Stimulated activated CD8-positive, alpha-beta memory T cell treated with anti-CD3 and anti-CD28 coated beads, Interleukin-15, amount 100 ng/mL, for 48 hours (primary cell): Measurements from ENCODE around the gene EGLN2.
"Not testable (repeated sequence)": the region's sequence is repeated elsewhere in the genome, so short reads cannot be mapped to it uniquely, and the experiment has no call there.

Experiments used
- DNase-seq, 2 donors: peaks; one replicate each; pipeline ENCODE4 v3.0.0-alpha.2; 2020; ENCODE audit warnings: low read depth in 2 of 2

The EGLN2 gene

DNA sequence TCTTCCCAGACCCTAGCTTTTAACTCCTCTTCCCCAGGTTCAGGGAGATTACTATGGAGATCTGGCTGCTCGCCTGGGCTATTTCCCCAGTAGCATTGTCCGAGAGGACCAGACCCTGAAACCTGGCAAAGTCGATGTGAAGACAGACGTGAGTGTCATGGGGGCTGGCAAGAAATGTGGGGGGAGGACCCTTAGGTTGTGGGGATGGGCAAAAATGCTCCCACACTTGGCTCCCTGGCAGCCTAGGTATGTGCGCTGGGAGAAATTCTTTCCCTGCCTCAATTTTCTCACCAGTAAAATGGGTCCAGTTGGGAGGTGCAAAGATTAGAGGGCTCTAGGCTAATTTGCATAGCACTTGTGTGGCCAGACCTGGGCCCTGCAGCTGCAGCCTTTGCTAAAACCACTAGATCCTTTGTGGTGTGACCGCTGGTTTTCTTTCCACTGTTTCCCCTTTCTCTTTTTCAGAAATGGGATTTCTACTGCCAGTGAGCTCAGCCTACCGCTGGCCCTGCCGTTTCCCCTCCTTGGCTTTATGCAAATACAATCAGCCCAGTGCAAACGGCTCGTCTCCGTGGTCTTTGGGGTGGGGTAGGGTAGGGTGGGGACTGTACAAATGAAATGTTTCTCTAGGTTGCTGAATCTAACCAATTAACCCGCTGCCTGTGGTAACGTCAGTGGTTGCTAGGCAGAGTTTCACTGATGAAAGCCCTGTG lies 21.9 kb upstream of the EGLN2 start:
- DNase-seq = peak; percentile 83 to 88

DNA sequence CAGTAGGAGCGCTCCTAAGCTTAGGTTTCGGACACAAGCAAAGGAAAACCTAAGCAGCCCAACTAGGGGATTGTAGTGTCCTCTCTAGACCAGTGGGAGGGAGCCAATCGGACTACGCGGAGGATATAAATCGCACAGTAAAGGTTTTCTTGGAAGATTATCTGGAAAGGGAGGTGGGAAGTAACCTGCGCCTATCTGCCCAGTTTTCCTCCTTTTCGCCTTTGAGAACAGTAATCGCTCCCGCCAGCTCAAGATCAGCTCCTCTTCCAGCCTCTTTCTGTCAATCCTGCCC lies 21.4 kb upstream of the EGLN2 start:
- no peak for DNase-seq

GRCh38 chr19:40777937-40778705 lies 20.9 kb upstream of the EGLN2 start, which contains the start of gene RAB4B:
RAB4B (plus strand) TSS chr19:40778247; CDS start chr19:40778376, 129 bp downstream.
- DNase-seq = peak; percentile 100

DNA sequence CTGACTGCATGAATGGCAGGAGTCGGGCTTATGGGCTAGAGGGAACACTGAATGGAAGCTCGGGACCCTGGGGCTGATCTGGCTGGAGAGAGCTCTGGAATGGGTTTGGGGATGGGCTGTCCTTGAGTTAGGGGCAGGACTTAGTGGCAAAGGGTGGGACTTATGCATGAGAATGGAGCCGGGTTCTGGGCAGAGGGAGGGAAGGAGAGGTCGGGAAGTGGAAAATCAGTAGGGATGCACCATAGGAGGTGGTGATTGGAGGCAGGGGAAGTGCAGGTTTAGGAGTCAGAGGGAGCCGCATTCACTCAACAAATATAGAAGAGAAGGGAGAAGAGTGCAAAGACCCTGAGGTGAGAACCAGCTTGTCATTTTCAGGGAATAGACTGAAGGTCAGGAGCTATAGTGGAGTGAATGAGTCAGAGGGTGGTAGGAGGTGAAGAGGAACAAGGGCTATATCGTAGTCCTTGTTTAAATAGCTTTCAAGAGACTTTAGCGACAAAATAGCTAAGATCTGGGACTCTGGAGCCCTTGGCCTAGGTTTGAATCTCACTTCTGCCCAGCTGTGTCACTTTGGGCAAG lies 20.2 kb upstream of the EGLN2 start:
- DNase-seq = no peak

DNA sequence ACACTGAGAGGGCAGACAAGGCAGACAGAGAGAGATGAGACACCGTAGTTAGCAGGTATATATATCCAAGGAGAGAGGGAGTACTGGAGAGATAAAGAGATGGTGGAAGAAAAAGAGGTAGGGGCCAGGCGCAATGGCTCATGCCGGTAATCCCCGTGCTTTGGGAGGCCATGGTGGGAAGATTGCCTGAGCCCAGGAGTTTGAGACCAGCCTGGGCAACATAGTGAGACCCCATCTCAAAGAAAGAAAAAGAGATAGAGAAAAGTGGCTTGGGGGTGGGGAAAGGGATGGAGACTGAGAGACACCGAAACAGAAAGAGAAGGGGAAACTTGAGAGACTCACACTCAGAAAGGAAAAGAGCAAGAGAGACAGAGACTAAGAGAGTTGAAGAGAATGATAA lies 18.4 kb upstream of the EGLN2 start:
- DNase-seq = no peak

- no peak for DNase-seq
Observed at GRCh38 chr19:40781140-40781539, 17.9 kb upstream of the EGLN2 start.

GRCh38 chr19:40783711-40784110 lies 15.3 kb upstream of the EGLN2 start:
- DNase-seq = no peak

GRCh38 chr19:40784146-40784545 lies 14.8 kb upstream of the EGLN2 start:
- not testable (repeated sequence) for DNase-seq

DNA sequence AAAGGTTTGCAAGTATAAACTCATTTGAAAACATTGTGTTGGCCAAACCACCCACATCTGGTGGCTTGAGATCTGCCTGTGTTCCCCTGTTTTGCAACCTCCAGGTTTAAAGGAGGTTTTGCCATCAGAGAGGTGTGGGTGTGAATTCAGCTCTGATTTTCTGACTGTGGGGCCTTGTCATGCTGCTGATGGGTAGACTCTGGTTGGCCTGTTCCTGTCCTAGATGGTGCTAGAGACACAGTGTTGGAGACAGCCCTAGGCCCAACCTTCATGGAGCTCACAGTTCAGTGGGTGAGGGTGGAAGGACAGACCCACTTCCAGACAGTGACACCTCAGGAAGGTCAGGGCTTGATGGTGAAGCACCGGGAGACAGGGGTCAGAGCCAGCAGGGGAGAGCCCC lies 13.5 kb upstream of the EGLN2 start:
- DNase-seq = no peak

GRCh38 chr19:40786060-40787037 lies 12.6 kb upstream of the EGLN2 start:
- DNase-seq = no peak

GRCh38 chr19:40791349-40791748 lies 7.6 kb upstream of the EGLN2 start:
- DNase-seq = no peak

- DNase-seq = no peak
Observed at GRCh38 chr19:40791996-40792395, 7.0 kb upstream of the EGLN2 start.

- no peak for DNase-seq
Observed at GRCh38 chr19:40797166-40797962, 1.6 kb upstream of the EGLN2 start.

- peak; percentile 54 to 63 for DNase-seq
Observed at GRCh38 chr19:40797963-40798682, 868 bp upstream of the EGLN2 start.

GRCh38 chr19:40799558-40800338 lies 757 bp downstream of the EGLN2 start:
- no peak for DNase-seq

- DNase-seq = no peak
Observed at GRCh38 chr19:40800339-40800996, 1.5 kb downstream of the EGLN2 start.

- DNase-seq = no peak
Observed at GRCh38 chr19:40800997-40801377, 2.0 kb downstream of the EGLN2 start.

DNA sequence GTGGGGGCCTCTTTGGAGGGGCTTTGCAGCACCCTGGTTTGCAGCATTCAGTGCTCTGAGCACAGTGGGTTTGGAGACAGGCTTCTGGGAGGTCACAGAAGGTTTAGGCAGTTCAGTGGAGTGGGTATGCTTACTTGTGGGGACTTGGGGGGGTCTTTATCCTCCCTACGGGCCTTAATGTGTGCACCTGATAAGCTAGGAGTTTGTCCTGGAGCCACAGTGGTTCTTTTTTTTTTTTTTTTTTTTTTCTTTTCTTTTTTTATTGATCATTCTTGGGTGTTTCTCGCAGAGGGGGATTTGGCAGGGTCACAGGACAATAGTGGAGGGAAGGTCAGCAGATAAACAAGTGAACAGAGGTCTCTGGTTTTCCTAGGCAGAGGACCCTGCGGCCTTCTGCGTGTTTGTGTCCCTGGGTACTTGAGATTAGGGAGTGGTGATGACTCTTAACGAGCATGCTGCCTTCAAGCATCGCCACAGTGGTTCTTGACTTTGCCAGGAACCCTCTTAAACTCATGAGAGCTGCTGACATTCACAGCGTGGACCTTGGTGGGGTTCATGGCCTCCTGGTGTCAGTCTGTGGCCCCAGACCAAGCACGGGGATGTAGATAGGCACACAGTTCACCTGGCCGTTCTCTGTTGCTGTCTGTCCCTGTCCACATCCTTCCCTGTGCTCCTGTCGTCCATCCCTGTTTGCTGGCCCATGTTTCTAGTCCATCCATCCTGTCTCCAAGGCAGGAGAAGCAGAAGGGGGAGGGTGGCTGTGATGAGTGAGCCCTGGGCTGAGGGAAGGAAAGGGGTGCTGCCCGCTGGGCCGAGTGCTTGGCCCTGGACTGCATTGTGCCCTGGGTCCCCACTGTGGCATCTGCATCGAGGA lies 2.7 kb downstream of the EGLN2 start:
- no peak for DNase-seq
